ENCODE data around the gene IDH2.
"Not testable (repeated sequence)": the region's sequence is repeated elsewhere in the genome, so short reads cannot be mapped to it uniquely, and the experiment has no call there.

Gene IDH2

DNA sequence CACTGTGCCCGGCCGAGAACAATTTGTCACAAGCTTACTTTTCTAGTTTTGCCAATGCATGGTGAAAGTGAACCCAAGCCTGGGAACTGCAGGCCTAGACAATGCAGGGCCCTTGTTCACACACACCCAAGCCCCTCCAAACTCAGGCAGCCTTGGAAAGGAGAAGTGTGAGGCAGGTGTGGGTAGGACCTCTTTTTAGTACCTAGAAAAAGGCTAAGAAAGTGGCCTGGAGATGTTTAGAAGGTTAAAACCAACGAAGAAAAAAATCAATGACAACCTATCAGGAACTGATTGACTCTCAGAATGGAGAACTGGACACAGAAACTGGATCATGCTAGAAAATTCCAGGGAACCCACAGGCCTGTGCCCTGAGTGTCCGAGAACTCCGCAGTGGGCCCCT is 18.8 kb downstream of the IDH2 start:
- no peak for DNase-seq

DNA sequence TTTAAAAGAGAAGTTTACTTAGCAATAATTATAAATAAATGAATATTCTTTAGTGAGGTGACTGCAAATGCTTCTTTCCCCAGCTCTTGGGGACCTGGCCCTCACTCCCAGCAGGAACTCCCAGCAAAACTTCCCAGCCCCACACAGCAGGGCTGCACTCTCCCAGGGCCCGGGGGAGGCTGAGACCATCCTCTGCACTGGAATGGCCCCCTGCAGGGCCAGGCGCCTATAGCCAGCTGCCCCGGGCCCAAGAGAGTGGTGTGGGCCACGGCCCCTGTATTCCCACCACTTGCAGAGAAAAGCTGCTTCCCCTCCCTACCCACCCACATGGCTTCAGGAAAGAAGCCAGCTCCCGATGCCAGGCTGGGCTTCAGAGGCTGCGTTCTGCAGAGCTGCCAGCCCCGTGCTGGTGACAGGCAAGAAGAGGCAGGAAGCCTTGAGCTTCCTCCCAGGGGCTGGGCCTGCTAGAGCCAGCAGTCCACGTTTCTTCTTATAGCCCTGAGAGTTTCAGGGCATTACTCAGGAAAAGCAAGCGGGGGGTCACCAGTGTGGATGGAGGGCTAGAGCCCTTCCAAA is 20.0 kb downstream of the IDH2 start:
- no peak for DNase-seq

GRCh38 chr15:90080818-90081393 is 21.4 kb downstream of the IDH2 start:
- DNase-seq = no peak

DNA sequence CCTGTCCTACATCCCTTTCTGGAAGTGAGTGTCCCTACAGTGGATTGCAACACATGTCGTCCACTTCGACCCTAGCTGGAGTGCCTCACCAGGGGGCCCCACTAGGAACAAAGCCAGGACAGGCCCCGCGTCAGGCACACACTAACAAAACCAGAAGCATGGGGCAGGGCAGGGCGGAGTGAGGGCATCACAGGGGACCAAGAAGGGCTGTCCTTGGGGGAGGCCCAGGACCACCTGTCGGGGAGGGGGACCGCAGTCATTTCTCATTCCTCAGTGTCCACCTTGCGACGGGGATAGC is 21.9 kb downstream of the IDH2 start:
- no peak for DNase-seq

DNA sequence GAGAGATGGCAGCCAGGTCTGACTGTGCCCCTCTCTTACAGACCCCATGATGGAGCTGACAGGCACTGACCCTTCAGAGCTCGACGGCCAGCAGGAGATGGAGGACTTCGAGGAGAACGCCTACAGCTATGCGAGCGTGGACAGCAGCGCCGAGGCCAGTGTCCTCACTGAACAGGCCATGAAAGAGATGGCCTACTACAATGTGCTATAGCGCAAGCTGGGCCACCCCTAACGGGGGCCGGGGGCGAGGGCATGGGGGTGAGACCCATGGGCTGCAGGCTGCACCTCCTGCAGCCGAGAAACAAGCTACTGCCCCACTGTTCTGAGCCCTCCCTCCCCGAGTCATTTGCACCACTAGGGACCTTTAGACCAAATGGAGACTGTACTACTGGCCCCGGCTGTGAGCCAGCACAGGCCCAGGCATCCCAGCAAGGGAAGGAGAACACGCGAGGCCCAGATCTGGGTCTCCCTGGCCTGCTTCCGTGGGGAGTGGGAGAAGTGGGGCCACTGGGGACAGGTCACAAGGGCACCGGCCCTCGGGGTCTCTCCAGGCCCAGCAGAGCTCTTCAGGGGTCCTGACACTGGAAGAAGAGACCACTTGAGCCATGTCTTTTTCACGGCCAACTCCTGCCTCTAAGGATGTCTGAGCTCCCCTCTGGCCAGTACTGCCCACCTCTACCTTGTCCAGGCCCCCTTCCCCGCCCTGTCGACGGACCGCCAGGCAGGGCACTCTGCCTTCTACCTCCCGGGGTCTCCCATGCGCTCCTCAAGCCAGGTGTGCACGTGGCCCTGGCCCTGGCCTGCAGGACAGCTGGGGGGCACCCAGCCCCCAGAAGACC is 22.4 kb downstream of the IDH2 start:
- no peak for DNase-seq

DNA sequence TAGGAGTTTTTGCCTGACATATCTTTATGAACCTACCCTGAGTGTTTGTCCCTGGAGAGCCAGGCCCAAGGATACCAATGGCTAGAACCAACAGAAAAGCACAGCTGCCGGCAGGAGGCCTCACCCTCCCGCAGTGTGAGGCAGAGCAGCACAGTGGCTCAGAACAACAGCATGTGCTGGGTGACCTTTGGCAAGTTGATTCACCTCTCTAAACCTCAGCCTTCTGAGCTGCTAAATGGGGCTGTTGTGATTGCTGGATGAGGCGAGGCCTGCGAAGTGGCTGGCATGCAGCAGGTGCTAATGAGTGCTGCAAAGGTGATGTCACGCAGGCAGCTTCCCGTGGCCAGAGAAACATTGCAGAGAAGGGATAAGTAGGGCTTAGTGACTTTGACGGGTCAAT is 23.3 kb downstream of the IDH2 start:
- no peak for DNase-seq

DNA sequence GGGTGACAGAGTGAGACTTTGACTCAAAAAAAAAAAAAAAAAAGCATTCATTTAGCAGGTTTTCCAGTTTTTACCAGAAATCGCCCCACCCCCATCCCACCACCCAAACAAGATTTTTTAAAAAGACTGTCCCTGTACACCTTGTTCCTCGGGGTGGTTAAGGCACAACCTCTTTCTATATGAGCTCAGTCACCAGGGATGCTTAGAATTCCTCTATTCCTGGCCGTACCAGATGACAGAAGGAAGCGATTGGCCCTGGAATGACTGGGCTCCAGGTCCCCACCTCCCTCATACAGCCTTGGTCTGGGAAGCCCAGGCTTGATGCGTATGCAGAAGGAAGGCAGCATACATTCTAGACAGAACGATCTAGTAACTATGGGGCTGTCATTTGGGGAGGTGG is 25.6 kb downstream of the IDH2 start:
- no peak for DNase-seq

DNA sequence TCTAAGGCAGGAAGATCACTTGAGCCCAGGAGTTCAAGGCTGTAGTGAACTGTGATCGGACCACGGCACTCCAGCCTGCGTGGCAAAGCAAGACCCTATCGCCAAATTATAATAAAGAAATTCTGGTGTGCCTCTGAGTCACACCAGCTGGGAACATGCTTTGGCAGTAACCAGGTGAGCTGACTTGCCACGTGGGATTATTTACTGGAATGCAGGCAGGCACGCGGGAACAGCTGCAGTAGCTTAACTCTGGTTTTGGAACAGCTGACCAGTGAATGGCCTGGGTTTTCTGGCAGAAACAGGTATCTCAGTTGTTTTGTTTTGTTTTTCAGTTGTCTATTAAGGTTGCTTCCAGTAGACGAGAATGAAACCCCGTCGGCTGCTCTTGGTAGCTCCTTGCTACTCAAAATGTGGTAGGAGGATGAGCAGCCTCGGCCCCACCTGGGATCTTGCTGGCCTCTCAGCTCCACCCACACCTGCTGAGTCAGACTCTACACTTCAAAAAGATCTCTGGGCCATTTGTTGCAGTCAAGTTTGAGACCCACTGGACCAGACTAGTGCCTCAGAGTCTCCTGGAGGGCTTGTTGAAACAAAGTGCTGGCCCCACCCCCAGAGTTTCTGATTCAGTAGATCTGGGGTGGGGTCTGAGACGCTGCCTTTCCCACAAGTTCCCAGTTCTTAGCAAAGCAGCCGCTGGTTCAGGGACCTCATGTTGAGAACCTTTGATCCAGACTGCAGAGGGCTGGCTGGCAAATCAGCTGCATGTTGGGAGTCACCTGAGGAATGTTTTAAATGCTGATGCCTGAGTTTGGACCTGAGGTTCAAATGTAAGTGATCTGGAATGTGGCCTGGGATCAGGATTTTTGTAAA is 26.6 kb downstream of the IDH2 start:
- no peak for DNase-seq

GRCh38 chr15:90074916-90075315 is 27.4 kb downstream of the IDH2 start:
- no peak for DNase-seq

GRCh38 chr15:90074023-90074422 is 28.2 kb downstream of the IDH2 start:
- DNase-seq = no peak

DNA sequence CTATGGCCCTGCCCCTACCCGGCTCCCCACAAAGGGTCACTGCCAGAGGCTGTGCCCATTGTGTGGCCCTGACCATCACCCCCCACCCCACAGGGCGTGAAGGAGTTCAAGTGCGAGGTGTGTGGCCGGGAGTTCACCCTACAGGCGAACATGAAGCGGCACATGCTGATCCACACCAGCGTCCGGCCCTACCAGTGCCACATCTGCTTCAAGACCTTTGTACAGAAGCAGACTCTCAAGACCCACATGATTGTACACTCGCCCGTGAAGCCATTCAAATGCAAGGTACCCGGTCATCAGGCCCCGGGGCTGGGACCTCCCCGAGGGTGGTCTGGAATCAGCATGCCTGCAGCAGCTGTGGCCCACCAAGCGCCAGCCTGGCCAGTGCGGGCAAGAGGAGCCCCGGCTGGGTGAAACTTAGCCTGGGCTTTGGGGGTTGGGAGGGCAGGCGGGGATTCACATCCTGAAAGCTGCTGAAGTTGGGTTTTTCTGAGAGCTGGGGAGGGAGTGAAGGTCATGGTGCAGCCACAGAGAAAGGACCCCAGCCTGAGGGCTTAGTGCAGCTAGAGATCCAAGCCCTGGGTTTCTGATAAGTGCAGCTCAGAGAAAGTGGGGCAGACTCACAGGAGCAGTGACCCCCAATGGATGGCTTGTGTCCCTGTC is 29.2 kb downstream of the IDH2 start:
- no peak for DNase-seq

DNA sequence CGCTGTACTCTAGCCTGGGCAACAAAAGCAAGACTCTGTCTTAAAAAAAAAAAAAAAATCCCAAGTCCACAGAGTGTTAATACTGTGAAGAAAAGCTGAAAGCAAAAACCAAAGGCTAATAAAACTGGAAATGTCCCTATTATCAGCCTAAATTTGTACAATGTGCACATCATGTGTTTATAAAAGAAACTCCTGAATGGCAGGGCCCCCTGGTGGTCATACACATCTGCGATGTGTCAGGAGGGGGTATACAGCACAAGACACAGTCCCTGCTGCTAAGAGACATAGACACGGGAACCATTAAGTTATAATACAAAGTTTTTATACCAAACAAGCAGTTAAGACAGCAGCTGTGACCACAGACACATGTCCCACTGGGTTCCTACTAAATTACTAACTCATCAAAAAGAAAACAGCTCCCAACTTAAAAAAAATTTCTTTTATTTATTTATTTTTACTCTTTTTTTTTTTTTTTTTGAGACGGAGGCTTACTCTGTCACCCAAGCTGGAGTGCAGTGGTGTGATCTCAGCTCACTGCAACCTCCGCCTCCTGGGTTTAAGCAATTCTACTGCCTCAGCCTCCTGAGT is 31.0 kb downstream of the IDH2 start:
- peak; percentile 80 for DNase-seq

DNA sequence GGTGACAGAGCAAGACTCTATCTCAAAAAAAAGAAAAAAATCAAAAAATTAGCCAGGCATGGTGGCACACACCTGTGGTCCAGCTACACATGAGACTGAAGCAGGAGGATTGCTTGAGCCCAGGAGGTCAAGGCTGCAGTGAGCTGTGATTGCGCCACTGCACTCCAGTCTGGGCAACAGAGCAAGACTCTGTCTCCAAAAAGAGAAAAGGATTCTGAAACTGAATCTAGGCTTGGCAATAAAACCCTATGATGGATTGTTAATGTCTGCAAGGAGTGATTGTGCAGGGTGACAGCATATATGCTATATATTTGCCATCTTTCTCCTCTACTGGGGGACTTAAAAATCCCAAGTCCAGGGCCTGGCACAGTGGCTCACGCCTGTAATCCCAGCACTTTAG is 31.6 kb downstream of the IDH2 start:
- DNase-seq = not testable (repeated sequence)

DNA sequence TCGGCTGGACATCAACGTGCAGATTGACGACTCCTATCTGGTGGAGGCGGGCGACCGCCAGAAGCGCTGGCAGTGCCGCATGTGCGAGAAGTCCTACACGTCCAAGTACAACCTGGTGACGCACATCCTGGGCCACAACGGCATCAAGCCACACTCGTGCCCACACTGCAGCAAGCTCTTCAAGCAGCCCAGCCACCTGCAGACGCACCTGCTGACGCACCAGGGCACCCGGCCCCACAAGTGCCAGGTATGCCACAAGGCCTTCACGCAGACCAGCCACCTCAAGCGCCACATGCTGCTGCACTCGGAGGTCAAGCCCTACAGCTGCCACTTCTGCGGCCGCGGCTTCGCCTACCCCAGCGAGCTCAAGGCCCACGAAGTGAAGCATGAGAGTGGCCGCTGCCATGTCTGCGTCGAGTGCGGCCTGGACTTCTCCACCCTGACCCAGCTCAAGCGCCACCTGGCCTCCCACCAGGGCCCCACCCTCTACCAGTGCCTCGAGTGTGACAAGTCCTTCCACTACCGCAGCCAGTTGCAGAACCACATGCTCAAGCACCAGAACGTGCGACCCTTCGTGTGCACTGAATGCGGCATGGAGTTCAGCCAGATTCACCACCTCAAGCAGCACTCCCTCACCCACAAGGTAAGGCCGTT is 34.2 kb downstream of the IDH2 start:
- DNase-seq = no peak

DNA sequence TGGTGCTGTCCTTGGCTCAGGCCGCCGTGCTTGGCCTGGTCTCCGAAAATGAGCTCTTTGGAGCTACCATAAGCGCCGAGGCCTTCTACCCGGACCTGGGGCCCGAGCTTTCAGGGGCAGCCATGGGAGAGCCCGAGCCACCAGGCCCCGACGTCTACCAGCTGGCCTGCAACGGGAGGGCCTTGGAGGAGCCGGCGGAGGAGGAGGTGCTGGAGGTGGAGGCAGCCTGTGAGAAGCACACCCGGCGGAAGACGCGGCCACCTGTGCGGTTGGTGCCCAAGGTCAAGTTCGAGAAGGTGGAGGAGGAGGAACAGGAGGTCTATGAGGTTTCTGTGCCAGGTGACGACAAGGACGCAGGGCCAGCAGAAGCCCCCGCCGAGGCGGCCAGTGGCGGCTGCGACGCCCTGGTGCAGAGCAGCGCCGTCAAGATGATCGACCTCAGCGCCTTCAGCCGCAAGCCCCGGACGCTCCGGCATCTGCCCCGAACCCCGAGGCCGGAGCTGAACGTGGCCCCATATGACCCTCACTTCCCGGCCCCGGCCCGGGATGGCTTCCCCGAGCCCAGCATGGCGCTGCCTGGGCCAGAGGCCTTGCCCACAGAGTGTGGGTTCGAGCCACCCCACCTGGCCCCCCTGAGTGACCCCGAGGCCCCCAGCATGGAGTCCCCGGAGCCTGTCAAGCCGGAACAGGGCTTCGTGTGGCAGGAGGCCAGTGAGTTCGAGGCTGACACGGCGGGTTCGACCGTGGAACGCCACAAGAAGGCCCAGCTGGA is 34.9 kb downstream of the IDH2 start:
- no peak for DNase-seq

DNA sequence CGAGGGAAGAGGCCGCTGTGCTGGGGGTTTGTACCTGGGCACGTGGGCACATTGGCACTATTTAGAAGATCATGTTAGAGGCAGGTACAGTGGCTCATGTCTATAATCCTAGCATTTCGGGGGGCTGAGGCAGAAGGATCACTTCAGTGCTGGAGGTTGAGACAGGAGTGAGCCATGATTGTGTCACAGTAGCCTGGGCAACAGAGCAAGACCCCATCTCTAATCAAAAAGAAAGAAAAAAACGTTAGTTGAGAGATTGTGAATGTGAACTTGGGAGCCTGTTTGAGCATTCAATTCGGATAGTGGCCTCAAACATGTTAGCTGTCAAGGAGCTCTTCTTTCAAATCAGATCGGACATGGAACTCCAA is 36.6 kb downstream of the IDH2 start:
- no peak for DNase-seq

- no peak for DNase-seq
Measured at GRCh38 chr15:90064911-90065681, 37.2 kb downstream of the IDH2 start.

GRCh38 chr15:90063770-90064247 is 38.5 kb downstream of the IDH2 start:
- no peak for DNase-seq

- DNase-seq = no peak
Measured at GRCh38 chr15:90062973-90063769, 39.1 kb downstream of the IDH2 start.
